Neural cell (in vitro differentiated cells): ENCODE results near the gene MAN1B1. TPM values are rescaled to one million over a fixed set of nuclear protein-coding genes. Genes with fewer than 3 reads are reported as not detected.
"Not testable (repeated sequence)": the region's sequence is repeated elsewhere in the genome, so short reads cannot be mapped to it uniquely, and the experiment has no call there.

Experiments used
- H2AFZ ChIP-seq: fragments of 200-600, 300-800 bp; sonication (generic), shearing (Covaris generic); 2 replicates; pipeline ENCODE4 v1.6.0; 2014; ENCODE audit warnings: low read depth, mild to moderate bottlenecking, antibody characterized with exemption, low read length, moderate library complexity
- H3F3A ChIP-seq: fragments of 200-600 bp; shearing (Covaris generic); 2 replicates; pipeline ENCODE4 v1.6.1; 2016; ENCODE audit warnings: mild to moderate bottlenecking, moderate library complexity, mixed read lengths, antibody characterized with exemption, low read length; ENCODE audit not compliant: insufficient read depth, poor library complexity, severe bottlenecking
- H3K27ac ChIP-seq: fragments of 200-600, 300-800 bp; sonication (generic), shearing (Covaris generic); 2 replicates; pipeline ENCODE4 v1.5.1; 2014; ENCODE audit warnings: mild to moderate bottlenecking, low read length, moderate library complexity
- H3K27me3 ChIP-seq: fragments of 300-800, 200-600 bp; sonication (generic), shearing (Covaris generic); 2 replicates; pipeline ENCODE4 v1.6.0; 2014; ENCODE audit warnings: mild to moderate bottlenecking, low read depth, low read length, moderate library complexity; ENCODE audit not compliant: insufficient read depth
- H3K36me3 ChIP-seq: fragments of 300-800, 200-600 bp; sonication (generic), shearing (Covaris generic); 2 replicates; pipeline ENCODE4 v1.5.1; 2014; ENCODE audit warnings: mild to moderate bottlenecking, antibody characterized with exemption, low read length, moderate library complexity; ENCODE audit not compliant: insufficient read depth
- H3K4me2 ChIP-seq: fragments of 300-800, 200-600 bp; sonication (generic), shearing (Covaris generic); 2 replicates; pipeline ENCODE4 v1.6.0; 2014; ENCODE audit warnings: mild to moderate bottlenecking, low read length
- H3K4me3 ChIP-seq: fragments of 300-800, 200-600 bp; sonication (generic), shearing (Covaris generic); 2 replicates; pipeline ENCODE4 v1.5.1; 2014; ENCODE audit warnings: mild to moderate bottlenecking, low read length, moderate library complexity
- H3K79me2 ChIP-seq: fragments of 200-600 bp; shearing (Covaris generic); replicated peaks from 2 replicates; pipeline ENCODE4 v1.6.0; 2014; ENCODE audit warnings: mild to moderate bottlenecking, low read length, moderate library complexity; ENCODE audit not compliant: insufficient read depth
- H3K9ac ChIP-seq: fragments of 300-800, 200-600 bp; sonication (generic), shearing (Covaris generic); 2 replicates; pipeline ENCODE4 v1.6.1; 2016; ENCODE audit warnings: mild to moderate bottlenecking, low read length, mixed read lengths
- H3K9me2 ChIP-seq: fragments of 200-600 bp; shearing (Covaris generic); 2 replicates; pipeline ENCODE4 v1.6.1; 2016; ENCODE audit warnings: mild to moderate bottlenecking, low read length, mixed read lengths; ENCODE audit not compliant: insufficient read depth
- H3K9me3 ChIP-seq: fragments of 200-600, 300-800 bp; sonication (generic), shearing (Covaris generic); 2 replicates; pipeline ENCODE4 v1.6.1; 2016; ENCODE audit warnings: mild to moderate bottlenecking, mixed run types, low read length, moderate library complexity, mixed read lengths
- H4K20me1 ChIP-seq: fragments of 200-600 bp; shearing (Covaris generic); 2 replicates; pipeline ENCODE4 v1.6.1; 2016; ENCODE audit warnings: mild to moderate bottlenecking, mixed run types; ENCODE audit not compliant: insufficient read depth
- EP300 ChIP-seq: fragments of 450-650 bp; conservative IDR thresholded peaks from 2 replicates; pipeline ENCODE4 v1.6.1; 2014; ENCODE audit warnings: antibody characterized with exemption, mild to moderate bottlenecking, moderate library complexity; ENCODE audit not compliant: poor library complexity, severe bottlenecking
- EZH2 ChIP-seq: fragments of 200-600, 300-800 bp; shearing (Covaris generic), sonication (generic); IDR thresholded peaks from 2 replicates; pipeline ENCODE4 v1.6.1; 2014; ENCODE audit warnings: antibody characterized with exemption, low read length, borderline replicate concordance, mild to moderate bottlenecking; ENCODE audit not compliant: insufficient read depth, poor library complexity, severe bottlenecking
- MXI1 ChIP-seq: fragments of 450-650 bp; conservative IDR thresholded peaks from 2 replicates; pipeline ENCODE4 v1.6.1; 2014; ENCODE audit warnings: antibody characterized with exemption, mild to moderate bottlenecking; ENCODE audit not compliant: poor library complexity, severe bottlenecking
- POLR2AphosphoS5 ChIP-seq: IDR thresholded peaks from 2 replicates; pipeline ENCODE4 v1.6.1; 2012
- RAD21 ChIP-seq: fragments of 450-650 bp; conservative IDR thresholded peaks from 2 replicates; pipeline ENCODE4 v1.6.1; 2014; ENCODE audit warnings: antibody characterized with exemption, mild to moderate bottlenecking, moderate library complexity
- SMC3 ChIP-seq: fragments of 450-650 bp; conservative IDR thresholded peaks from 2 replicates; pipeline ENCODE4 v1.6.1; 2014; ENCODE audit warnings: antibody characterized with exemption, mild to moderate bottlenecking, moderate library complexity; ENCODE audit not compliant: poor library complexity
- TAF1 ChIP-seq: IDR thresholded peaks from 2 replicates; pipeline ENCODE4 v1.6.1; 2012; ENCODE audit warnings: low read depth
- polyA plus RNA-seq: library from polyadenylated mRNA; depleted of rRNA; stranded (reverse); fragments of >200 nt; gene quantifications from 2 replicates; pipeline ENCODE4 v1.2.3, GENCODE V29; 2014
- TF ChIP-seq, protein P1 (sequence below): fragments of 450-650 bp; IDR thresholded peaks from 2 replicates; pipeline ENCODE4 v1.5.1; 2014; ENCODE audit warnings: antibody characterized with exemption, mild to moderate bottlenecking, moderate library complexity; ENCODE audit not compliant: poor library complexity, severe bottlenecking
- TF ChIP-seq, protein P2 (sequence below): IDR thresholded peaks from 2 replicates; pipeline ENCODE4 v1.6.1; 2012; ENCODE audit warnings: borderline replicate concordance

MAN1B1 gene
- polyA plus RNA-seq, 1 donor from 2014 or later: 72.0 TPM

DNA sequence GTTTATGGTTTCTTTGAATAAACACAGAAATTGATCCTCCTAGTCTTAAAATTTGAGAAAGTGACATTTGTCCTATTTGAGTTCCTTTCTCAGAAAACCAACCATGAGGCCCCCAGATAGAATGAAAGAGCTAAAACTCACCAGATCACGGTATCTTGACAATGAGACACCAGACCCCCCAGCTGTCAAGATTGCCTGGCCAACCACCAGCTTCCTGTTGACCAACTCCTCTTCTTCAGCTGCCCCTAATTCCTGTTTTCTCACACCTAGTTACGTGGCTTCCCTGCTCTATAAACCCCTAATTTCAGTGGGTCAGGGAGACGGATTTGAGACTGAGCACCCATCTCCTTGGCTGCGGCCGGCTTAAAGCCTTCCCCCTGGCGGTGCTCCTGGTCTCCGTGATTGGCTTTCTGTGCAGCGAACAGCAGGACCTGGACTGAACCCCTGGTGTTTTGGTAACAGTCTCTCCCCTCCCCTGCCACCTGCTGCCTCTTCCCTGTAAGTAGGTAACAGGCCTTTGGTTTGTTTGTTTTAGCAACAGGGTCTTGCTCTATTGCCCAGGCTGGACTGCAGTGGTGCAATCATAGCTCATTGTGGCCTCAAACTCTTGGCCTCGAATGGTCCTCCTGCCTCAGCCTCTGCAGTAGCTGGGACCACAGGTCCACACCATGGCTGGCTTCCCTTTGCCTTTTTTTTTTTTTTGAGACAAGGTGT lies 28.1 kb upstream of the MAN1B1 start:
- Histone ChIP-seq H3K9me2 (no peaks in the 10 kb centered on the region), H3K27ac (no peak overlapping the region), H3K4me3 (no peak overlapping the region), H3K9me3 (no peaks in the 10 kb centered on the region), H3F3A (no peaks in the 10 kb centered on the region), H4K20me1 (no peaks in the 10 kb centered on the region), H3K79me2 (no peaks in the 10 kb centered on the region), H2AFZ (no peak overlapping the region), H3K36me3 (no peaks in the 10 kb centered on the region), H3K27me3 (peaks cover 20% of the 10 kb centered on the region), H3K4me2 (no peak overlapping the region), H3K9ac (no peak overlapping the region)
- TF ChIP-seq, protein P1, sequence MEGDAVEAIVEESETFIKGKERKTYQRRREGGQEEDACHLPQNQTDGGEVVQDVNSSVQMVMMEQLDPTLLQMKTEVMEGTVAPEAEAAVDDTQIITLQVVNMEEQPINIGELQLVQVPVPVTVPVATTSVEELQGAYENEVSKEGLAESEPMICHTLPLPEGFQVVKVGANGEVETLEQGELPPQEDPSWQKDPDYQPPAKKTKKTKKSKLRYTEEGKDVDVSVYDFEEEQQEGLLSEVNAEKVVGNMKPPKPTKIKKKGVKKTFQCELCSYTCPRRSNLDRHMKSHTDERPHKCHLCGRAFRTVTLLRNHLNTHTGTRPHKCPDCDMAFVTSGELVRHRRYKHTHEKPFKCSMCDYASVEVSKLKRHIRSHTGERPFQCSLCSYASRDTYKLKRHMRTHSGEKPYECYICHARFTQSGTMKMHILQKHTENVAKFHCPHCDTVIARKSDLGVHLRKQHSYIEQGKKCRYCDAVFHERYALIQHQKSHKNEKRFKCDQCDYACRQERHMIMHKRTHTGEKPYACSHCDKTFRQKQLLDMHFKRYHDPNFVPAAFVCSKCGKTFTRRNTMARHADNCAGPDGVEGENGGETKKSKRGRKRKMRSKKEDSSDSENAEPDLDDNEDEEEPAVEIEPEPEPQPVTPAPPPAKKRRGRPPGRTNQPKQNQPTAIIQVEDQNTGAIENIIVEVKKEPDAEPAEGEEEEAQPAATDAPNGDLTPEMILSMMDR: no peak
- no peak for TF ChIP-seq SMC3
- no peak for TF ChIP-seq RAD21
- TF ChIP-seq MXI1: no peak
- no peak for TF ChIP-seq TAF1
- TF ChIP-seq, protein P2, sequence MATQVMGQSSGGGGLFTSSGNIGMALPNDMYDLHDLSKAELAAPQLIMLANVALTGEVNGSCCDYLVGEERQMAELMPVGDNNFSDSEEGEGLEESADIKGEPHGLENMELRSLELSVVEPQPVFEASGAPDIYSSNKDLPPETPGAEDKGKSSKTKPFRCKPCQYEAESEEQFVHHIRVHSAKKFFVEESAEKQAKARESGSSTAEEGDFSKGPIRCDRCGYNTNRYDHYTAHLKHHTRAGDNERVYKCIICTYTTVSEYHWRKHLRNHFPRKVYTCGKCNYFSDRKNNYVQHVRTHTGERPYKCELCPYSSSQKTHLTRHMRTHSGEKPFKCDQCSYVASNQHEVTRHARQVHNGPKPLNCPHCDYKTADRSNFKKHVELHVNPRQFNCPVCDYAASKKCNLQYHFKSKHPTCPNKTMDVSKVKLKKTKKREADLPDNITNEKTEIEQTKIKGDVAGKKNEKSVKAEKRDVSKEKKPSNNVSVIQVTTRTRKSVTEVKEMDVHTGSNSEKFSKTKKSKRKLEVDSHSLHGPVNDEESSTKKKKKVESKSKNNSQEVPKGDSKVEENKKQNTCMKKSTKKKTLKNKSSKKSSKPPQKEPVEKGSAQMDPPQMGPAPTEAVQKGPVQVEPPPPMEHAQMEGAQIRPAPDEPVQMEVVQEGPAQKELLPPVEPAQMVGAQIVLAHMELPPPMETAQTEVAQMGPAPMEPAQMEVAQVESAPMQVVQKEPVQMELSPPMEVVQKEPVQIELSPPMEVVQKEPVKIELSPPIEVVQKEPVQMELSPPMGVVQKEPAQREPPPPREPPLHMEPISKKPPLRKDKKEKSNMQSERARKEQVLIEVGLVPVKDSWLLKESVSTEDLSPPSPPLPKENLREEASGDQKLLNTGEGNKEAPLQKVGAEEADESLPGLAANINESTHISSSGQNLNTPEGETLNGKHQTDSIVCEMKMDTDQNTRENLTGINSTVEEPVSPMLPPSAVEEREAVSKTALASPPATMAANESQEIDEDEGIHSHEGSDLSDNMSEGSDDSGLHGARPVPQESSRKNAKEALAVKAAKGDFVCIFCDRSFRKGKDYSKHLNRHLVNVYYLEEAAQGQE: no peak
- TF ChIP-seq POLR2AphosphoS5: no peak
- TF ChIP-seq EP300: no peak
- no peak for TF ChIP-seq EZH2

DNA sequence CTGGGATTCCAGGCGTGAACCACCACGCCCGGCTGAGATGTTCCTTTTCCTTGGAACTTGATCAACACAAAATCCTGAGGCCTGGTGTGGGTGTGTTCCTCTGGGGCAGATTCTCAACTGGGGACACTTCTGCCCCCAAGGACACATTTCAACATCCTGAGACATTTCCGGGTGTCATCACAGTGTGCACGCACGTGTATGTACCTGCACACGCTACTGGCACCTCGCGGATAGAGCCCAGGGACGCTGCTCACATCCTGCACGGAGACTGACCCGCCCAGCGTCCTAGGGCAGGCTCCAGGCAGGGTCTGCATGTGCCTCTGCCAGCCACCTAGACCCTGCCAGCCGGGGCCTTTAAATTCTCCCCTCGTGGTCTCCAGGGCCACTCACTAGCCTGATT lies 24.4 kb upstream of the MAN1B1 start:
- Histone ChIP-seq H3F3A (no peaks in the 10 kb centered on the region), H2AFZ (no peak overlapping the region), H3K9me2 (no peaks in the 10 kb centered on the region), H3K9ac (no peak overlapping the region), H3K4me3 (no peak overlapping the region), H3K79me2 (no peaks in the 10 kb centered on the region), H3K36me3 (no peaks in the 10 kb centered on the region), H3K9me3 (no peaks in the 10 kb centered on the region), H3K27me3 (no peaks in the 10 kb centered on the region), H3K4me2 (no peak overlapping the region), H4K20me1 (no peaks in the 10 kb centered on the region), H3K27ac (no peak overlapping the region)
- TF ChIP-seq EZH2 (no peak), RAD21 (no peak), EP300 (no peak), SMC3 (no peak), TAF1 (no peak)
- TF ChIP-seq, protein P2: no peak

DNA sequence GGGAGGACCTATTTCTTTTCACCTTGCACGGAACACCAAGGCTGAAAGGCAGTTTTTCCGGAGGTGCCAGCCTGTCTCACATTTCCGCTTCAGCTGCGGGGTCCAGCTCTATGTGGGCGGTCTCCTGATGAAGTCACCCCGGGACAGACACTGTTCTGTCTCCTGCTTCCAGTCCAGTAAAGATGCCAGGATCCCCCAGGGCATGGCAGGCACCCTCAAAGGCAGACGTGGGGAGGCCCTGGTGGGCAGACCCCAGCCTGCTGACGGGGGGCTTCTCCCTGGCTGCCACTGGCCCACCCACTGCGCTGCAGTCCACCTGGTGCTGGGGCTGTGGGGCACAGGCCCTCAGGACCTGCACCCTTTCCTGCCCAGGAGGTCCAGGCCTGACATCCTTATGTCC lies 24.0 kb upstream of the MAN1B1 start:
- H3F3A ChIP-seq, H3K27me3 ChIP-seq, H3K27ac ChIP-seq, H3K9ac ChIP-seq, H3K4me2 ChIP-seq, H3K36me3 ChIP-seq, H3K4me3 ChIP-seq, H3K9me3 ChIP-seq, H2AFZ ChIP-seq, H4K20me1 ChIP-seq, H3K9me2 ChIP-seq, H3K79me2 ChIP-seq: not testable (repeated sequence)
